ENCODE results near the gene C9orf43.
"Not testable (repeated sequence)": the region's sequence is repeated elsewhere in the genome, so short reads cannot be mapped to it uniquely, and the experiment has no call there.

DNA sequence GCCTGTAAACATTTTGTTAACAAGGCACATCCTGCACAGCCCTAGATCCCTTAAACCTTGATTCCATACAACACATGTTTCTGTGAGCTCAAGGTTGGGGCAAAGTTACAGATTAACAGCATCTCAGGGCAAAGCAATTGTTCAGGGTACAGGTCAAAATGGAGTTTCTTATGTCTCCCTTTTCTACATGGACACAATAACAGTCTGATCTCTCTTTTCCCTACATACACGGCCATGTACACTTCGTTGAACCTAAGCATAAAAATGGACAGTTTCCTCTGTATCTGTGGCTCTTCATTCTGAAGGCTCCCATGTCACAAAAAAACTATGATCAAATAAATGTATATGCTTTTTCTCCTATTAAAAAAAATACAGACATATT is 30.7 kb upstream of the C9orf43 start:
- not testable (repeated sequence) for TF ChIP-seq GABPA (IDR thresholded peaks at IDR 0.05 in 1 of 2, conservative IDR thresholded peaks at IDR 0.05 in 1 of 2); HNF4G (IDR thresholded peaks at IDR 0.05); JUND (IDR thresholded peaks at IDR 0.05); TAF1 (conservative IDR thresholded peaks at IDR 0.05); YY1 (IDR thresholded peaks at IDR 0.05); RXRA (IDR thresholded peaks at IDR 0.05); FOXA1 (IDR thresholded peaks at IDR 0.05); EGR1 (IDR thresholded peaks at IDR 0.05; ENCODE audit: low read depth in 2 of 2); RAD21 (IDR thresholded peaks at IDR 0.05)
- TF ChIP-seq, protein P1, sequence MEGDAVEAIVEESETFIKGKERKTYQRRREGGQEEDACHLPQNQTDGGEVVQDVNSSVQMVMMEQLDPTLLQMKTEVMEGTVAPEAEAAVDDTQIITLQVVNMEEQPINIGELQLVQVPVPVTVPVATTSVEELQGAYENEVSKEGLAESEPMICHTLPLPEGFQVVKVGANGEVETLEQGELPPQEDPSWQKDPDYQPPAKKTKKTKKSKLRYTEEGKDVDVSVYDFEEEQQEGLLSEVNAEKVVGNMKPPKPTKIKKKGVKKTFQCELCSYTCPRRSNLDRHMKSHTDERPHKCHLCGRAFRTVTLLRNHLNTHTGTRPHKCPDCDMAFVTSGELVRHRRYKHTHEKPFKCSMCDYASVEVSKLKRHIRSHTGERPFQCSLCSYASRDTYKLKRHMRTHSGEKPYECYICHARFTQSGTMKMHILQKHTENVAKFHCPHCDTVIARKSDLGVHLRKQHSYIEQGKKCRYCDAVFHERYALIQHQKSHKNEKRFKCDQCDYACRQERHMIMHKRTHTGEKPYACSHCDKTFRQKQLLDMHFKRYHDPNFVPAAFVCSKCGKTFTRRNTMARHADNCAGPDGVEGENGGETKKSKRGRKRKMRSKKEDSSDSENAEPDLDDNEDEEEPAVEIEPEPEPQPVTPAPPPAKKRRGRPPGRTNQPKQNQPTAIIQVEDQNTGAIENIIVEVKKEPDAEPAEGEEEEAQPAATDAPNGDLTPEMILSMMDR (IDR thresholded peaks at IDR 0.05; ENCODE audit: low read depth, low read length, missing input control), result not testable (repeated sequence)
- TF ChIP-seq, protein P2, sequence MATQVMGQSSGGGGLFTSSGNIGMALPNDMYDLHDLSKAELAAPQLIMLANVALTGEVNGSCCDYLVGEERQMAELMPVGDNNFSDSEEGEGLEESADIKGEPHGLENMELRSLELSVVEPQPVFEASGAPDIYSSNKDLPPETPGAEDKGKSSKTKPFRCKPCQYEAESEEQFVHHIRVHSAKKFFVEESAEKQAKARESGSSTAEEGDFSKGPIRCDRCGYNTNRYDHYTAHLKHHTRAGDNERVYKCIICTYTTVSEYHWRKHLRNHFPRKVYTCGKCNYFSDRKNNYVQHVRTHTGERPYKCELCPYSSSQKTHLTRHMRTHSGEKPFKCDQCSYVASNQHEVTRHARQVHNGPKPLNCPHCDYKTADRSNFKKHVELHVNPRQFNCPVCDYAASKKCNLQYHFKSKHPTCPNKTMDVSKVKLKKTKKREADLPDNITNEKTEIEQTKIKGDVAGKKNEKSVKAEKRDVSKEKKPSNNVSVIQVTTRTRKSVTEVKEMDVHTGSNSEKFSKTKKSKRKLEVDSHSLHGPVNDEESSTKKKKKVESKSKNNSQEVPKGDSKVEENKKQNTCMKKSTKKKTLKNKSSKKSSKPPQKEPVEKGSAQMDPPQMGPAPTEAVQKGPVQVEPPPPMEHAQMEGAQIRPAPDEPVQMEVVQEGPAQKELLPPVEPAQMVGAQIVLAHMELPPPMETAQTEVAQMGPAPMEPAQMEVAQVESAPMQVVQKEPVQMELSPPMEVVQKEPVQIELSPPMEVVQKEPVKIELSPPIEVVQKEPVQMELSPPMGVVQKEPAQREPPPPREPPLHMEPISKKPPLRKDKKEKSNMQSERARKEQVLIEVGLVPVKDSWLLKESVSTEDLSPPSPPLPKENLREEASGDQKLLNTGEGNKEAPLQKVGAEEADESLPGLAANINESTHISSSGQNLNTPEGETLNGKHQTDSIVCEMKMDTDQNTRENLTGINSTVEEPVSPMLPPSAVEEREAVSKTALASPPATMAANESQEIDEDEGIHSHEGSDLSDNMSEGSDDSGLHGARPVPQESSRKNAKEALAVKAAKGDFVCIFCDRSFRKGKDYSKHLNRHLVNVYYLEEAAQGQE (IDR thresholded peaks at IDR 0.05), result not testable (repeated sequence)
- TF ChIP-seq, protein P3, sequence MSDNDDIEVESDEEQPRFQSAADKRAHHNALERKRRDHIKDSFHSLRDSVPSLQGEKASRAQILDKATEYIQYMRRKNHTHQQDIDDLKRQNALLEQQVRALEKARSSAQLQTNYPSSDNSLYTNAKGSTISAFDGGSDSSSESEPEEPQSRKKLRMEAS (IDR thresholded peaks at IDR 0.05), result not testable (repeated sequence)
- TF ChIP-seq, protein P4, sequence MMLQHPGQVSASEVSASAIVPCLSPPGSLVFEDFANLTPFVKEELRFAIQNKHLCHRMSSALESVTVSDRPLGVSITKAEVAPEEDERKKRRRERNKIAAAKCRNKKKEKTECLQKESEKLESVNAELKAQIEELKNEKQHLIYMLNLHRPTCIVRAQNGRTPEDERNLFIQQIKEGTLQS (IDR thresholded peaks at IDR 0.05), result not testable (repeated sequence)
- TF ChIP-seq, protein P5, sequence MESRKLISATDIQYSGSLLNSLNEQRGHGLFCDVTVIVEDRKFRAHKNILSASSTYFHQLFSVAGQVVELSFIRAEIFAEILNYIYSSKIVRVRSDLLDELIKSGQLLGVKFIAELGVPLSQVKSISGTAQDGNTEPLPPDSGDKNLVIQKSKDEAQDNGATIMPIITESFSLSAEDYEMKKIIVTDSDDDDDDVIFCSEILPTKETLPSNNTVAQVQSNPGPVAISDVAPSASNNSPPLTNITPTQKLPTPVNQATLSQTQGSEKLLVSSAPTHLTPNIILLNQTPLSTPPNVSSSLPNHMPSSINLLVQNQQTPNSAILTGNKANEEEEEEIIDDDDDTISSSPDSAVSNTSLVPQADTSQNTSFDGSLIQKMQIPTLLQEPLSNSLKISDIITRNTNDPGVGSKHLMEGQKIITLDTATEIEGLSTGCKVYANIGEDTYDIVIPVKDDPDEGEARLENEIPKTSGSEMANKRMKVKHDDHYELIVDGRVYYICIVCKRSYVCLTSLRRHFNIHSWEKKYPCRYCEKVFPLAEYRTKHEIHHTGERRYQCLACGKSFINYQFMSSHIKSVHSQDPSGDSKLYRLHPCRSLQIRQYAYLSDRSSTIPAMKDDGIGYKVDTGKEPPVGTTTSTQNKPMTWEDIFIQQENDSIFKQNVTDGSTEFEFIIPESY (IDR thresholded peaks at IDR 0.05), result not testable (repeated sequence)
